Heart right ventricle (tissue), 16 donors: ENCODE data around the gene XCL2. TPM values are rescaled to one million over a fixed set of nuclear protein-coding genes. Genes with fewer than 3 reads are reported as not detected.
"Not testable (repeated sequence)": the region's sequence is repeated elsewhere in the genome, so short reads cannot be mapped to it uniquely, and the experiment has no call there.

ENCODE experiments used
- ATAC-seq, 8 donors: fragments of 200-7000 bp; cut with Tn5 transposase; one replicate each; pipeline ENCODE4 v1.9.1; 2020; ENCODE audit warnings: mild to moderate bottlenecking in 8 of 8, moderate library complexity in 8 of 8, moderate number of reproducible peaks in 1 of 8
- DNase-seq, 2 donors: peaks; one replicate each; pipeline ENCODE4 v3.0.0-alpha.2; 2020
- H3K27ac ChIP-seq, 10 donors: fragments of 200-600 bp; sonication (generic) in 2 of 10; one replicate each; pipeline versions ENCODE4 v1.5.0 to v1.8.0; 2020 to 2022; ENCODE audit warnings: mild to moderate bottlenecking in 3 of 10
- H3K27me3 ChIP-seq, 7 donors: fragments of 200-600 bp; one replicate each; pipeline ENCODE4 v1.8.0; 2021 to 2022; ENCODE audit warnings: mild to moderate bottlenecking in 2 of 7
- H3K36me3 ChIP-seq, 9 donors: fragments of 200-600 bp; sonication (generic) in 1 of 9; one replicate each; pipeline versions ENCODE4 v1.5.0 to v1.8.0; 2020 to 2022; ENCODE audit warnings: mild to moderate bottlenecking in 2 of 9
- H3K4me1 ChIP-seq, 9 donors: fragments of 200-600 bp; sonication (generic) in 1 of 9; one replicate each; pipeline versions ENCODE4 v1.5.0 to v1.8.0; 2020 to 2022; ENCODE audit warnings: mild to moderate bottlenecking in 4 of 9
- H3K4me3 ChIP-seq, 10 donors: fragments of 200-600 bp; sonication (generic) in 2 of 10; one replicate each; pipeline versions ENCODE4 v1.5.0 to v1.8.0; 2020 to 2022; ENCODE audit warnings: mild to moderate bottlenecking in 7 of 10, moderate library complexity in 2 of 10
- H3K9me3 ChIP-seq, 11 donors: fragments of 200-600 bp in 10 of 11; sonication (generic) in 2 of 11; one replicate each; pipeline versions ENCODE4 v1.5.0 to v1.8.0; 2013 to 2022; ENCODE audit warnings: mild to moderate bottlenecking in 2 of 11, control low read depth in 1 of 11, moderate library complexity in 1 of 11
- CTCF ChIP-seq, 9 donors: fragments of 200-600 bp; sonication (generic) in 2 of 9; IDR thresholded peaks; one replicate each; pipeline versions ENCODE4 v1.5.0 to v1.8.0; 2021 to 2022; ENCODE audit warnings: antibody characterized with exemption in 9 of 9, mild to moderate bottlenecking in 5 of 9, moderate library complexity in 1 of 9
- WGBS, 2 donors: extraction: QIAGEN DNeasy Blood & Tissue Kit; methylation state at CpG; one replicate each; pipeline ENCODE4 v1.1.7; 2013; ENCODE audit warnings: inconsistent platforms in 1 of 2; 5-methylcytosine and 5-hydroxymethylcytosine counted together
- intact Hi-C, 10 donors: fragments of 100-400 bp; cut with DNase I; formaldehyde crosslinking; loops; one replicate each; pipeline versions ENCODE4 v1.11.1 to v1.14.2; 2022
- polyA plus RNA-seq, 2 donors: library from polyadenylated mRNA; stranded (reverse); fragments of 200-250 nt; gene quantifications; one replicate each; pipeline ENCODE4 v1.2.3, GENCODE V29; 2013
- total RNA-seq, 10 donors: library from RNA; stranded (reverse); fragmentation: NEBNext Ultra II Directional in 3 of 10; extraction: Animal tissue kit (Norgen Biotek cat#: 25700) in 3 of 10; gene quantifications; one replicate each; pipeline versions ENCODE4 v1.2.1 to v1.2.4, GENCODE V29; 2021 to 2023
- donor health status: Arrhythmogenic right ventricular cardiomyopathy.
- donor health status: ischemic (EF 13 %, LVEDD 7.1; RV severe dilation, severe dysfunction).
- donor health status: healthy with polysubstance abuse.
- donor health status: DM: no; HTN: yes; CAD: no.
- donor health status: DM: no; HTN: no; CAD: no.
- donor health status: ischemic (EF 25% LVEDD 6.9; RV normal size, moderate dysfunction).
- donor health status: ischemic (EF 25% LVEDD 5.7; RV mildly dilated, moderate dysfunction).
- donor health status: healthy.
- donor health status: DM: yes; HTN: yes; CAD: no.
- donor health status: Ischemic cardiomyopathy.
- donor health status: ischemic (EF 35%, LVEDD 5.7; RV mildly dilated, moderate dysfunction).
- donor health status: nonischemic (EF 11% LVEDD 7.7; RV severe dilation, severe dysfunction).
- donor health status: DM: yes; HTN: yes; CAD: no.
- donor health status: PGD.
- donor health status: ischemic (EF 29% LVEDD 5.4; RV normal size, mild dysfunction).
- donor health status: nonischemic (EF 23%, LVEDD 6.1; RV moderate dilation, normal function).

The XCL2 gene
- total and polyA plus RNA-seq, 12 donors, result 0.17 to 7.5 (median 0.54) TPM; not detected in 9

GRCh38 chr1:168581817-168582572 lies 38.2 kb upstream of the XCL2 start:
- Histone ChIP-seq H3K4me3 (no peak overlapping the region), H3K27ac (no peak overlapping the region), H3K4me1 (peaks cover 0 to 16% (median 6%) of the 10 kb centered on the region in 9 donors), H3K27me3 (no peaks in the 10 kb centered on the region), H3K36me3 (no peaks in the 10 kb centered on the region), H3K9me3 (no peaks in the 10 kb centered on the region)
- intact Hi-C loops, result no loop called here
- DNase-seq (no peak), ATAC-seq (no peak)
- TF ChIP-seq CTCF (IDR thresholded peaks at IDR 0.05), result no peak
- 89 to 91% methylated on average over 4 of the region's 4 CpGs for WGBS, 2 donors

- H3K36me3 ChIP-seq, H3K27me3 ChIP-seq, H3K4me3 ChIP-seq, ATAC-seq, H3K9me3 ChIP-seq, DNase-seq, intact Hi-C loops, H3K27ac ChIP-seq: not testable (repeated sequence)
- 74 to 75% methylated on average over 7 of the region's 7 CpGs for WGBS, 2 donors
- peaks cover 0 to 14% (median 6%) of the 10 kb centered on the region in 9 donors for H3K4me1 ChIP-seq
Observed at GRCh38 chr1:168580991-168581390, 37.2 kb upstream of the XCL2 start.

GRCh38 chr1:168580290-168580689 lies 36.5 kb upstream of the XCL2 start:
- DNase-seq, H3K4me3 ChIP-seq, H3K27me3 ChIP-seq, H3K9me3 ChIP-seq, H3K4me1 ChIP-seq, intact Hi-C loops, H3K27ac ChIP-seq, H3K36me3 ChIP-seq, ATAC-seq: not testable (repeated sequence)
- WGBS, 2 donors, result 90 to 96% methylated on average over 2 of the region's 2 CpGs

- not testable (repeated sequence) for ATAC-seq, H3K36me3 ChIP-seq, H3K4me1 ChIP-seq, H3K9me3 ChIP-seq, H3K27ac ChIP-seq, H3K27me3 ChIP-seq, DNase-seq
- 36 to 48% methylated on average over 2 of the region's 2 CpGs for WGBS, 2 donors
- intact Hi-C loops, result loop anchor here in 3 of 10 donors (5.0 to 10.0 kb wide), 2 partner anchors 141 to 144 kb away; no protein-coding TSS in a partner anchor
- peak overlapping the region in 1 of 10 donors; percentile 27 for H3K4me3 ChIP-seq
Observed at GRCh38 chr1:168578531-168579185, 34.9 kb upstream of the XCL2 start.

GRCh38 chr1:168576245-168576688 lies 32.5 kb upstream of the XCL2 start, which contains the start of gene XCL1:
TSS of gene XCL1 (plus strand) at chr1:168576605. CDS start at chr1:168576638, 33 bp downstream.
- H3K27ac ChIP-seq, DNase-seq, H3K36me3 ChIP-seq, H3K27me3 ChIP-seq, ATAC-seq, H3K9me3 ChIP-seq, H3K4me1 ChIP-seq: not testable (repeated sequence)
- peak within 1 kb of the TSS in 1 of 10 donors; percentile 27 for H3K4me3 ChIP-seq
- 69 to 89% methylated on average over 4 of the region's 6 CpGs for WGBS, 2 donors
- intact Hi-C loops, result loop anchor here in 3 of 10 donors (5.0 to 10.0 kb wide), 2 partner anchors 139 to 141 kb away; no protein-coding TSS in a partner anchor

GRCh38 chr1:168574234-168574633 lies 30.4 kb upstream of the XCL2 start:
- intact Hi-C loops, result loop anchor here in 9 of 10 donors (2.0 to 10.0 kb wide), 6 partner anchors 135 to 237 kb away; no protein-coding TSS in a partner anchor
- WGBS, 2 donors, result 3 to 8% methylated on average over 3 to 4 of the region's 4 CpGs
- DNase-seq (peak in 1 of 2 donors; percentile 13), ATAC-seq (peak in 2 of 8 donors; percentile 51 to 82)
- not testable (repeated sequence) for H3K9me3 ChIP-seq, H3K27me3 ChIP-seq, H3K27ac ChIP-seq, H3K4me3 ChIP-seq, H3K4me1 ChIP-seq, H3K36me3 ChIP-seq
- TF ChIP-seq CTCF (IDR thresholded peaks at IDR 0.05), result peak in 8 of 9 donors; percentile 30 to 57 (median 45)
